Measurements from ENCODE around the gene FBXW10B. TPM values are rescaled to one million over a fixed set of nuclear protein-coding genes. Genes with fewer than 3 reads are reported as not detected.
"Not testable (repeated sequence)": the region's sequence is repeated elsewhere in the genome, so short reads cannot be mapped to it uniquely, and the experiment has no call there.

The FBXW10B gene
- total RNA-seq, 4 donors from 2014 or later, result 0.41 to 0.64 TPM; not detected in 2

GRCh38 chr17:15642505-15643251 is 23.2 kb upstream of the FBXW10B start:
- H3K27me3 ChIP-seq; DNase-seq; intact Hi-C loops (cut with DNase I; ENCODE audit: low total_unique reads); H3K27ac ChIP-seq; H3K4me3 ChIP-seq; H3K9me3 ChIP-seq; H3K4me1 ChIP-seq; H3K36me3 ChIP-seq: not testable (repeated sequence)

GRCh38 chr17:15642014-15642413 is 22.5 kb upstream of the FBXW10B start:
- H3K27ac ChIP-seq; H3K27me3 ChIP-seq; H3K4me1 ChIP-seq; intact Hi-C loops (cut with DNase I; ENCODE audit: low total_unique reads); H3K9me3 ChIP-seq; H3K4me3 ChIP-seq; DNase-seq; H3K36me3 ChIP-seq: not testable (repeated sequence)

GRCh38 chr17:15630930-15631453 is 11.5 kb upstream of the FBXW10B start:
- H3K4me3 ChIP-seq; H3K36me3 ChIP-seq; DNase-seq; H3K9me3 ChIP-seq; H3K27ac ChIP-seq; H3K4me1 ChIP-seq; H3K27me3 ChIP-seq; intact Hi-C loops (cut with DNase I; ENCODE audit: low total_unique reads): not testable (repeated sequence)

DNA sequence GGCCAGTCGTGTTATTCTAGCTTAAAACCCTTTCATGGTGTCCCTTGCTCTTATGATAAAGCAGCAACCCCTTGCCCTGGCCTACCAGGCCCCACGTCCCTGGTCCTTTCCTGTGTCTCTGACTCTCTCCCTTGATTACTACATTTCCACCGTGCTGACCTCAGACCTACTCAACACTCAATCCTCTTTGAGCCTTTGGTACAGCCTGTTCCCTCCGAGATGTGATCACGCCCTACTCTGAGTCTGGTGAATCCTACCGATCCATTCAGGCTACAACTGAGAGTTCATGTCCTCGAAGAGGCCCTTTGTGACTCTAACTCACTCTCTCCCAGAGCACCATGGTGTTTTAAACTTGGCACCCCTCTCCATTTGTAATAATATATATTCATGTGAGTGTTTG is 10.5 kb upstream of the FBXW10B start:
- H3K27ac ChIP-seq; intact Hi-C loops (cut with DNase I; ENCODE audit: low total_unique reads); H3K4me3 ChIP-seq; H3K4me1 ChIP-seq; H3K36me3 ChIP-seq; DNase-seq; H3K27me3 ChIP-seq; H3K9me3 ChIP-seq: not testable (repeated sequence)

DNA sequence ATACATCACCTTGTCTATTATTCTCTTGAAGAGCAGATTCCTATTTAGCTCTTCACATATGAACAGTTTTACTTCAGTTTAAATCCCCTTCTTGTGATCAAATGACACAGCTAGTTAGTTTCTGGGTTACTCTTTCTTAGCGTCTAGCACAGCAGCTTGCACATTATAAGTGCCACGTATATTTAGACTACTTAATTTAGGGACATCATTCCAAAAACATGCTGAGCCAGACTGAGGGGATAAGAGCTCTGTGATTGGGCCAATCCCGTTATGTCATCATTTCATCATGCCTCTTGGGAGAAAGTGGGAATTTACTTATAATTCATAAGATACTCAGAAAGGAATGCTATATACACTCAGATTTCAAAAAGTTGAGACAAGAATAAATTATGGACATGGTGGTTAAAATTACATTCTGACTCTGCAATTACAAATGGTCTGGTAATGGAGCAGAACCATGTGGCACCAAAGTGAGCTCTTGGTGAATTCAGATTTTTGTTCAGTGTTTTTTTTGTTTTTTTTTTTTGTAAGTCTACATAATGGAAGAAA is 4.2 kb upstream of the FBXW10B start:
- H3K36me3 ChIP-seq; intact Hi-C loops (cut with DNase I; ENCODE audit: low total_unique reads); DNase-seq; H3K27me3 ChIP-seq; H3K4me1 ChIP-seq; H3K4me3 ChIP-seq; H3K9me3 ChIP-seq; H3K27ac ChIP-seq: not testable (repeated sequence)

- intact Hi-C loops (cut with DNase I; ENCODE audit: low total_unique reads); H3K4me1 ChIP-seq; H3K4me3 ChIP-seq; H3K36me3 ChIP-seq; DNase-seq; H3K27me3 ChIP-seq; H3K9me3 ChIP-seq; H3K27ac ChIP-seq: not testable (repeated sequence)
Observed at GRCh38 chr17:15623255-15623654, 3.8 kb upstream of the FBXW10B start.

DNA sequence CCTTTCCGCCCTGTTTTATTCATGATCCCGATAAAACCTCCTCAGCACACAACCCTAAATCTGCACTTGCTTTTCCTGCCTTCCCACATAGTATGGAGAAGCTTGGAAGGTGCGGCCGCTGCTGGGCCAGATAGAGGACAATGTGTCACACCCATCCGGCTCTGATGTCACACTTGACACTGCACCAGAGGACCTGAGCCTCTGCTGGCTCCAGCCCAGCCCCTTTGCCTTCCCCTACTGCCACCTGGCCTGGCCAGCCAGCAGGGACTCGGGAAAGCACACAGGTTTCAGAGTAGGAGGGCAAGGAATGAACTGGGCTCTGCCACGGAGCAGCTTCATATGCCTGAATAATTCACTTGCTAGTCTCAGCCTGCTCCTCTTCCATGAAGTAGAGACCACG is 2.6 kb upstream of the FBXW10B start:
- H3K27me3 ChIP-seq; H3K36me3 ChIP-seq; H3K4me1 ChIP-seq; DNase-seq; intact Hi-C loops (cut with DNase I; ENCODE audit: low total_unique reads); H3K9me3 ChIP-seq; H3K27ac ChIP-seq; H3K4me3 ChIP-seq: not testable (repeated sequence)

DNA sequence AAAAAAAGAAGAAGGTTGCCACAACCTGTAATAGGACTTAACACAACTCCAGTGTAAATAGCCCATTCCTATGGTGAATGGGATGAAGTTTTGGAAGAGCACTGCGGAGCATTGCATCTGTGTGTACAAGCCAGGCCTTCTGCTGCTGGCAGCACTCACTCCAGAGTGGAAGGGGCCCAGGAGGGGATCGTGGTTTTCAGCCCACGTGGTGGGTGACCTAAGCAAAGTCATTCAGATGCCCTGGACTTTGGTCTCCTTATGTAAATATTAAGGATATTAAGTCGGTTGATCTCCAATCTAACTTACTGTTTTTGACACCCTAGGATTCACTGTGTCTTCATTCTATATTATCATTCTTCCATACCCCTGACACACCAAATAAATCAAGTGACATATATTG is 2.7 kb downstream of the FBXW10B start:
- DNase-seq; intact Hi-C loops (cut with DNase I; ENCODE audit: low total_unique reads); H3K9me3 ChIP-seq; H3K4me1 ChIP-seq; H3K27me3 ChIP-seq; H3K27ac ChIP-seq; H3K4me3 ChIP-seq; H3K36me3 ChIP-seq: not testable (repeated sequence)

DNA sequence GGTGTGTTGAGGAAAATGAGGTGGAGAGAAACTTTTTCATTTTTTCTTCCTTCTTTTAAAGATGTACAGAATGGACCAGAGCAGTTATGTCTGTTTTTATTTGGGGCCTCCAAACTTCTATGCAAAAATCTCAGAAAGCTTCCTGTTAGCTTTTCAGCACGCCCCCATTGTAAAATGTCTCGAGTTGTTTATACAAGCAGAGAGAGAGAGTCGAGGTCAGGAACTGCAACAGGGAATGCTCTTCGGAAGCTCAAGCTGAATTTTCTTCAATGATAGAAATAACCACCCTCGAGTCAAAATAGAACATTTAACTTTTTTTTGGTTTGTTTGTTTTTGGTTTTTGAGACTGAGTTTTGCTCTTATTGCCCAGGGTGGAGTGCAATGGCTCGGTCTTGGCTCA is 3.7 kb downstream of the FBXW10B start:
- H3K4me1 ChIP-seq; H3K4me3 ChIP-seq; H3K27me3 ChIP-seq; DNase-seq; H3K27ac ChIP-seq; intact Hi-C loops (cut with DNase I; ENCODE audit: low total_unique reads); H3K9me3 ChIP-seq; H3K36me3 ChIP-seq: not testable (repeated sequence)

DNA sequence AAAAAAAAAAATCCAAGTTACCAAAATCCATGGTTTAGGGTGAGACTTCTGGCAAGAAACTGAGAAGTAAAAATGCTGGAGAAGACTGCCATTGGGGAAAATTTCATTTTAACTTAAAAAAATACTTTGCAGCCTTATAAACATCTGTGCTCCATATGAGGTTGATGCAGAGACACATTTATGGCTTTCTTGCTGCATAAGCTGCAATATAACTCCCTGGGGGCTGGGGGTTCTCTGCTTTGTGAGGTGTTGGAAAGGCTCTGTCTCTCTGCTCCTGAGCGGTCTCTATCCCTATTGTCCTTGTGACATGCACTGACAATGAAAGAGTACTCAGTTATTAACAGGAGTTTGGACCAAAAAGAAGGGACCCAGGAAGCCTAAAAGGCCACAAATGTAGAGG is 6.4 kb downstream of the FBXW10B start:
- H3K4me3 ChIP-seq; DNase-seq; H3K4me1 ChIP-seq; H3K36me3 ChIP-seq; H3K9me3 ChIP-seq; H3K27me3 ChIP-seq; H3K27ac ChIP-seq; intact Hi-C loops (cut with DNase I; ENCODE audit: low total_unique reads): not testable (repeated sequence)

- H3K27ac ChIP-seq; H3K4me3 ChIP-seq; H3K27me3 ChIP-seq; H3K36me3 ChIP-seq; DNase-seq; intact Hi-C loops (cut with DNase I; ENCODE audit: low total_unique reads); H3K4me1 ChIP-seq; H3K9me3 ChIP-seq: not testable (repeated sequence)
Observed at GRCh38 chr17:15592960-15593359, 26.5 kb downstream of the FBXW10B start.

DNA sequence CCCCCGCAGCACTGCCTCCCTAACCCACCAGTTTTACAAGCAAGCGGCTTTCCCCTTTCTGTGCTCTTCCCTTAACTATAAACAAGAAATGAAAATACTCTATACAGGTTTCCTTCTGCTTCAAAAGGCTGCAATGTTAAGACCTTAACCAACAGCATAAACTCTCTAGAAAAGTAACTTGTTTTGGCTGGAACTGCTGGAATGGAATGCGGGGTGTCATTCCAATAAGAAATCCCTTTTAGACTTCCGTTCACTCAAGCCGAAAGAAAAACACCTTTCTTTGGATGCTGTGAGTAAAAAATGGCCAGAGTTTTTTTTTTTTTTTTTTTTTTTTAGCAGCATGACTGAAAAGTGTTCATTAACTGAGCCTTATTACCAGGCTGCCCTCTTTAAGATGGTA is 27.5 kb downstream of the FBXW10B start:
- H3K9me3 ChIP-seq; H3K27ac ChIP-seq; H3K4me3 ChIP-seq; H3K4me1 ChIP-seq; DNase-seq; H3K36me3 ChIP-seq; H3K27me3 ChIP-seq; intact Hi-C loops (cut with DNase I; ENCODE audit: low total_unique reads): not testable (repeated sequence)

GRCh38 chr17:15590844-15591243 is 28.7 kb downstream of the FBXW10B start:
- H3K4me1 ChIP-seq; DNase-seq; intact Hi-C loops (cut with DNase I; ENCODE audit: low total_unique reads); H3K4me3 ChIP-seq; H3K9me3 ChIP-seq; H3K27me3 ChIP-seq; H3K36me3 ChIP-seq; H3K27ac ChIP-seq: not testable (repeated sequence)
